OCI-LY3 (cell line): Measurements from ENCODE around the gene GPX1.

ENCODE experiments used
- CTCF ChIP-seq: fragments of 200-600, 300-600 bp; sonication (generic); IDR thresholded peaks from 2 replicates; pipeline ENCODE4 v1.5.1; 2014; ENCODE audit warnings: antibody characterized with exemption, low read length, low read depth
- EZH2phosphoT487 ChIP-seq: fragments of 200-600 bp; shearing (Covaris generic); IDR thresholded peaks from 2 replicates; pipeline ENCODE4 v1.6.1; 2018; ENCODE audit warnings: antibody characterized with exemption, mixed run types, low read depth

- TF ChIP-seq CTCF (no peak), EZH2phosphoT487 (no peak)
These were observed 44.1 kb downstream of the GPX1 start for GRCh38 chr3:49313896-49314688.
